Activated CD4-positive, CD25-positive, alpha-beta regulatory T cell treated with anti-CD3 and anti-CD28 coated beads, Interleukin-2, amount 50 U/mL, for 24 hours (primary cell): ENCODE data around the gene QRSL1.
"Not testable (repeated sequence)": the region's sequence is repeated elsewhere in the genome, so short reads cannot be mapped to it uniquely, and the experiment has no call there.

ENCODE experiments used
- ATAC-seq, 2 donors: fragments of 150-1000 bp; cut with Tn5 transposase; one replicate each; pipeline ENCODE4 v1.10.0; 2021; ENCODE audit warnings: mild to moderate bottlenecking in 1 of 2, moderate library complexity in 1 of 2

The QRSL1 gene, protein sequence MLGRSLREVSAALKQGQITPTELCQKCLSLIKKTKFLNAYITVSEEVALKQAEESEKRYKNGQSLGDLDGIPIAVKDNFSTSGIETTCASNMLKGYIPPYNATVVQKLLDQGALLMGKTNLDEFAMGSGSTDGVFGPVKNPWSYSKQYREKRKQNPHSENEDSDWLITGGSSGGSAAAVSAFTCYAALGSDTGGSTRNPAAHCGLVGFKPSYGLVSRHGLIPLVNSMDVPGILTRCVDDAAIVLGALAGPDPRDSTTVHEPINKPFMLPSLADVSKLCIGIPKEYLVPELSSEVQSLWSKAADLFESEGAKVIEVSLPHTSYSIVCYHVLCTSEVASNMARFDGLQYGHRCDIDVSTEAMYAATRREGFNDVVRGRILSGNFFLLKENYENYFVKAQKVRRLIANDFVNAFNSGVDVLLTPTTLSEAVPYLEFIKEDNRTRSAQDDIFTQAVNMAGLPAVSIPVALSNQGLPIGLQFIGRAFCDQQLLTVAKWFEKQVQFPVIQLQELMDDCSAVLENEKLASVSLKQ

DNA sequence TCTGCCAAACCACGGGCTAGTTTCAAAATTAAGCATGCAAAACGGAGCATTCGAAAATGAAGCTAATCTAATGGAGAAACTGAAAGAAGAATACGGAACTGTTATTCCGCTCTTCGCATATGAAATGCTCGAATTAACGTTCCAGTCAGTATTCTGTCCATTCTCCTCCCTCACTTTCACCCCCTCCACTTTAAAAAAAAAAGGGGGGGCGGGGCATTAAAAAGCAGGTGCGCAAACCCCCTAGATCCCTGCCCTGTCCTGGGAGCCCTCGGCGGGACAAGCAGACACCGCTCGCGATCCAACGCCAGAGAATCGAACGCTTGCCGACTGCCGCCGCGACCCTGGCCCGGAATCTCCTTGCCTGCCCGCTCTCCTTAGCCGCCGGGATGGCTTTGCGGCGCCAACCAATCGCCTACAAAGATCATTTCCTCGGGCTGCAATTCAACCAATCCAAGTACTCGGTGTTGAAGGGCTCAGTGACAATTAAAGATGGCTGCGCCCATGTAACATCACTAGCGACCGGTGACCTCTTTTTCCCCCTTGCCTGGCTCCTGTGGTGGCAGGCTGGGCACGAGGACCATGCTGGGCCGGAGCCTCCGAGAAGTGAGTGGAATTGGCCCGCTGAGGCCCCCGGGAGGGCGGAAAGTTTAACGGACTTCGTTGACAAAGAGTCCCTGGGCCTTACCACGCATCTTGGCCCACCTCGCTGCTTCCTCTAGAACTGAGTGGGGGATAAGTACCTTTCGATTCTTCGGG, at the start of gene QRSL1, which contains the start of gene RTN4IP1:
TSS of gene QRSL1 (plus strand) at position 476 of the 756 bp plus-strand sequence. CDS start at position 580, 104 bp downstream.
TSS of gene RTN4IP1 (minus strand) at position 396 of the 756 bp plus-strand sequence. CDS start 477 bp downstream, outside the sequence.
- peak; percentile 94 to 95 for ATAC-seq

DNA sequence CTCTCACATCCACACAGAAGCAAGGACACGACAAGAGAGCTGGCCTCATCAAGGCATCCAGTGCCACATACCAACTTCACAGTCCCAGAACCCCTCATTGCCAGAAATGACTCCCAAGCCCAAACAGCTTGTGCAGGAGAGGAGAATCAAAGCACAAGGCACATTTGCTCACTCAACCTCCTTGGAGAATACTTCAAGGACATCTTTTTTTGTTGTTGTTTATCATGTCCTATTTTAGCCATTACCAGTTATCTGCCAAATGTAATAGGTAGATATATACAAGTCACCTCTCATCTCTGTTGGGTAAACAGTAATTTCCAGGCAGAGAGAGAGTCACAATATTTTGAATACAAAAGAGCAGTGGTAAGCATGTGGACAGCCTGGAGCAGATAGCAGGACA, 47.9 kb upstream of the QRSL1 start:
- no peak for ATAC-seq

DNA sequence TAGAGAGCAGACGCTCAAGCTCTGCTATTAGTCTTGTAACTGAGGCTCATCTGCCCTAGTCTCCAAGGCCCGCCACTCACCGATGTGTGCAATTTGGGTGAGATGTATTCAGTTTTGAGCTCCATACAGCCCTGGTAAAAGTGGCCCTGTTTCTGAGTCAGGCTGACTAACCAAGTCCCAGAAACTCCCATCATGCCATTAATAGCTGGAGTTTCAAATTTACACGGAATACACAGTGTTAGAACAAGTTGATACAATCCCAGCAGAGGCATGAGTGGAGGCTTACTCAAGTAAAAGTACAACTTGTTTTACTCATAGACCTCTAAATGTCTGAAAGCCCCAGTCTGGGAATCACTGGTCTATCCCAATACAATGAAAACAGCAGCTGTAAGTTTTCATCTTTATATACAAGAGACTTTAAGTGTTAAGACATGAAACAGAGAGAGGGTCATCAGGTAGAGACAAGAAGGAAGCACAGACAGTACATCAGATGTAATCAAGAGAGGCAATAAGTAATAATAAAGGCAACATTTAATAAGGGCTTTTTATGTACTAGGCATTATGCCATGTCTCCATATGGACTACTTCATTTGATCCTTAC, 42.5 kb upstream of the QRSL1 start:
- no peak for ATAC-seq

DNA sequence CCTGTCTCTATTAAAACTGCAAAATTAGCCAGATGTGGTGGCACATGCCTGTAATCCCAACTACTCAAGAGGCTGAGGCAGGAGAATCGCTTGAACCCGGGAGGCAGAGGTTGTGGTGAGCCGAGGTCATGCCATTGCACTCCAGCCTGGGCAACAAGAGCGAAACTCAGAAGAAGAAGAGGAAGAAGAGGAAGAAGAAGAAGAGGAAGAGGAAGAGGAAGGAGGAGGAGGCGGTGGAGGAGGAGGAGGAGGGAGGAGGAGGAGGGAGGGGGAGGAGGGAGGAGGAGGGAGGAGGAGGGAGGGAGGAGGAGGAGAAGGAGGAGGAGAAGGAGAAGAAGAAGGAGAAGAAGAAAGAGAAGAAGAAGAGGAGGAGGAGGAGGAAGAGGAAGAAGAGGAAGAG, 40.4 kb upstream of the QRSL1 start:
- not testable (repeated sequence) for ATAC-seq

DNA sequence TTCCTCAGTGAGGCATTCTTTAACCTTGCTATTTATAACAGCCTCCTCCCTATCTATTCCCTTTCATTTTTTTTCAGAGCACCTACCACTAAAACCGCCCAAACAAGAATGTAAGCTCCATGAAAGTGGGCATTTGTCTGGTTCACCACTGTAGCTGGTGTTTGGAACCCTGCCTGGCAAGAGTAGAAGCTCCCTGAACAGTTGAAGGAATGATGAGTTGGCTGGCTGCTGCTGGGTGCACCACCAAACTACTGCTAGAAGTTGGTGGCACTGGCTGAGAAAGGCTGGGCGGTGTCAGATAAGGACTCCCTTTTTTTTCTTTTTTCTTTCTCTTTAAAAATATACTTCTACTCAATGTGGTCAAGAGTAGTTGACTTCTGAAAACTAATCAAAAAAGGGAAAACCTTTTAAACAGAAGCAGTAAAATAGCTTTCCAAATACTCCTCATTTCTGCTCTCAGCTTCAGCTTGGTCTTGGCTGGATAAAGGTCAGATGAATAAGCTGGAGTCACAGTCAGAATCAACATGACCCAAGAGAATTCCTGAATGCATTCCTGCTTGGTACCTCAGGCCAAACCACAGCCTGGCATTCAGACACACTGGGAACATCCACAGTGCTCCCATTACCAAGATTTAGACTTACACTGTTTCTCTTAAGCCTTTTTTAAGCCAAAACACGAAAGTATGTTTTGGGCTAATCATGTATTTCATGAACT, 38.1 kb upstream of the QRSL1 start:
- no peak for ATAC-seq

DNA sequence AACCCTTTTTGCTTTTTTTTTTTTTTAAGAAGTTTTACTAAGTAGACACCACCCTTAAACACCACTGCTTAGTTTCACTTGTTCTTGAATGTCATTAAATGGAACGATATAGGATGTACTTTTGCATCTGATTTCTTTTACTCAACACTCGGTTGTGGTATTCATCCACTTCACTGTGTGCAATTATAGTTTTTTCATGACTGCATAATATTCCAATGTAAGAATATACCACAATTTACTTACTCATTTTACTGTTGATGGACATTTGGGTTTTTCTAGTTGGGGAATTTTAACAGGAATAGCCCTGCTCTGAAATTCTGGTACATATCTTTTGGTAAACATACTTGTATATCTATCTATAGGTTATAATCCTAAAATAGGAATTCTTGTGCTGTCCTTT, 29.9 kb upstream of the QRSL1 start:
- ATAC-seq = no peak

DNA sequence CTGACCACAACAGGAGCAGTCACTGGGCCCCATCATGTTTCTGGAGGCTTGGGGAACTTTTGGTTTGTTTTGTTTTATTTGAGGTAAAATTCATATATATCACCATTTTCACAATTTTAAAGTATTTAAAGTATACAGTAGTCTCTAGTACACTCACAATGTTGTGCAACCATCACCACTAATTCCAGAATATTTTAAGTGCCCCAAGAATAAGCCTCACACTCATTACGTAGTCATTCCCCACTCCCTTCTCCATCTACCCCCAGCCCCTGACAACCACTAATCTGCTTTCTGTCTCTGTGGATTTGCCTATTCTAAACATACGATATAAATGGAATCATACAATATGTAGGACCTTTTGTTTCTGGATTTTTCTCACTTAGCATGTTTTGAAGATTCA, 29.0 kb upstream of the QRSL1 start:
- no peak for ATAC-seq

DNA sequence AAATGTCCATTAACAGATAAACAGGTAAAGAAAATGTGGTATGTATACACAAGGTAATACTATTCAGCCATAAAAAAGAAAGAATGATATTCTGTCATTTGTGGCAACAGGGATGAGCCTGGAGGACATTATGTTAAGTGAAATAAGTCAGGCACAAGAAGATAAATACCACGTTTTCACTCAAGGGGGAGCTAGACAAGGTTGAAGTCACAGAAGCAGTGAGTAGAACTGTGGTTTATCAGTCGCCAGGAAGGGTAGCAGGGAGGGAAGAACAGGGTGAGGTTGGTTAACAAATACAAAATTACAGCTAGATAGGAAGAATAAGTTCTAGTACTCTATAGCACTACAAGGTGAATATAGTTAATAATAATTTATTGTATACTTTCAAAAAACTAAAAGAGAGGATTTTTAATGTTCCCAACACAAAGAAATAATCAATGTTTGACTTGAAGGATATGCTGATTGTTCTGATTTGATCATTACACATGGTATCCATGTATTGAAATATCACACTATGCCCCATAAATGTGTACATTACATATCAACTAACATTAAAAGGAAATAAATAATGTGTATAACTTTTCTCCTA, 21.2 kb upstream of the QRSL1 start:
- ATAC-seq = peak; percentile 51 to 78

DNA sequence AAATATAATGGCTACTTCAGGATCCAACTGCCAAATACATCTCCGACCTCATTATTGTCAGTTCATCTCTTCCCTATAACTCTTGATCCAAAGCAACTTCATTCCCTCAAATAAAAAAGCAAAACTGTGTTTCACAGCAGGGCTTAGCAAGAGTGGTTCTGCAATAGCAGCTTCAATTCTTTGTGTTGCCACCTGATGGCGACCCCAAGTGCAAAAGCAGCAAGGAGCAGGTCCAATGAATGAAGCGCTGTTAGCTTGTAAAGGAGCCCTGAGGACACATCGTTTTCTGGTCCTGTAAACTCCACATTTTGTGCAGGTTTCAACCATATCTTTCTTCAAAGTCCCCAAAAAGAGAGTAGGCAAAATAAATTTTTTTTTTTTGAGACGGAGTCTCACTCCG, 19.7 kb upstream of the QRSL1 start:
- no peak for ATAC-seq

DNA sequence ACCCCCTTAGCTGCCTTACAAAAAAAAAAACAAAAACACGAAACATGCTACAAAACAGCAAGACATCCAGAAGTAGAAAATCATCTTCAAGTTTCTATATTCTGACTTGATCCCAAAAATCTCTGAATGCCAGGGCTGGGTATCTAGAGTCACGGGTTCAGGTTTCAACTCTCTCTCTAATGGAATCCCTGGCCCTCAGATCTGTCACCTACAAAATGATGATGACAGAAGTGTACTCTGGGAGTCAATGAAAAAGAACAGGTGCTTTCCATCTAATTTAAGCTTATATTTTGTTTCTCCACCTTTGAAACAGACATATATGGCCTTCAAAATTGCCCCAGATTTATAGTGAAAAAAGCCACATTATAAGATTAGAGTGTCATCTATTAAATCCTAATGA, 18.3 kb upstream of the QRSL1 start:
- no peak for ATAC-seq

DNA sequence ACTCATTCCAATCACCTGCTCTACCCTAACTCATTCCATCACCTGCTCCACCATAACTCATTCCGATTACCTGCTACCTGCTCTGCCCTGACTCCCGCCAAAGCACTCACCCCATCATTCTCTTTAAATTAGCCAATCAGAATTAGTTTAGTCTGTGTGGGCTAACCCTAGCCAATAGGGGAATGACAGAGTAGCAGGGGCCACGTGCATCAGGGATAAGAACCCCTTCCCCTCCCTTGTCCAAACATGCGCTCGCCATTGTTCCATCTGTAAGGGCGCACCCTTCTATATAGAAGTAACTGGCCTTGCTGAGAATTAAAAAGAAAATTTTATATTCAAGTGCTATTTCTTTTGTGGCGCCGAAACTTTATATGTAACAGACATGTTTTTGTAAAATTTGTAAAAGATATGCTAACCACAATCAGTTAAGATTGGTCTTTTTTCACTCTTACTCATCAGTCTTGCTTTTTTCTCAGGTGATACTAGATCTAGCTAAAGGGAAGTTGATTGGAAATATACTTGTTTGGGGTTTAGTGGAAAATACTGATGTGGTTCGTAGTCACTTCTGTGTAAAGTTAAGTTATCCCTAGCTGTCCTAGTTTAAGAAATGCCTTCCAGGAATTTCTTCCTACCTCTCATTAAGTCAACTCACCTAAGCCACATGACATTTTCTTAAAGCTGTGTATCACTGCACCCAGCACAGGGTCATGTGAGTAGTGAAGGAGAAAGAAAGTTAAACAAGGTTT, 16.5 kb upstream of the QRSL1 start:
- ATAC-seq = peak; percentile 67 to 78

DNA sequence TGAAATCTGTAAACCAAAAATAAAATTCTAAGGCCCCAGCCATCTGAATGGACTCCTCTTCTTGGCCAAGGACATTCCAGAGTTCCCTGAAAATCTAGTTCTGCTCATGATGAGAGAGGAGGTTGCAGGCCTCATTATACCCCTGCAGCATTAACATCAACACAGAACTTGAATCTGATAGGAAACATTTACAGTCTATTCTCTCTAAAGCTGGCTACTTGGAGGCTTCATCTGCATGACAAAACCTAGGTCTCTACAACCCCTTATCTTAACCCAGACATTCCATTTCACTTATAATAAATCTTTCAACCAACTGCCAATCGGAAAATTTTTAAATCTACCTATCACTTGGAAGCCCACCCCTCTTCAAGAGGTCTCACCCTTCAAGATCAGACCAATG, 15.8 kb upstream of the QRSL1 start:
- no peak for ATAC-seq

DNA sequence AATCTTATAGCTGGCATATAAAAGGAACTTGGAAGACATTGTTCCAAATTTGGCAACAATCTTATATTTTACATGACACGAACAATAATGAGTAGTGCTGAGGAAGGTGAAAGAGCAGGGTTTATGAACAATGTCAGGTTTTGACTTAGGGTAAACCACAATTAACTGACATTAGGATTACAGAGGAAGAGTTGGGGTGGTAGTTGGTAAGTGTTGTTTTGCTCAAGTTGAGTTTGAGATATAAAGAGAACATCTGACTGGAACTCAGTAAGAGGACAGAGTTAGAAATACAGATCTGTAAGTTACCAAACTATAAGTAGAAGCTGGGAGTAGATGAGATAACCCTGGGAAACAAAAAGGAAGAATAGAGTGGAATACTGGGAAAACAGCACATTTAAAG, 15.2 kb upstream of the QRSL1 start:
- peak in 1 of 2 donors; percentile 28 for ATAC-seq

DNA sequence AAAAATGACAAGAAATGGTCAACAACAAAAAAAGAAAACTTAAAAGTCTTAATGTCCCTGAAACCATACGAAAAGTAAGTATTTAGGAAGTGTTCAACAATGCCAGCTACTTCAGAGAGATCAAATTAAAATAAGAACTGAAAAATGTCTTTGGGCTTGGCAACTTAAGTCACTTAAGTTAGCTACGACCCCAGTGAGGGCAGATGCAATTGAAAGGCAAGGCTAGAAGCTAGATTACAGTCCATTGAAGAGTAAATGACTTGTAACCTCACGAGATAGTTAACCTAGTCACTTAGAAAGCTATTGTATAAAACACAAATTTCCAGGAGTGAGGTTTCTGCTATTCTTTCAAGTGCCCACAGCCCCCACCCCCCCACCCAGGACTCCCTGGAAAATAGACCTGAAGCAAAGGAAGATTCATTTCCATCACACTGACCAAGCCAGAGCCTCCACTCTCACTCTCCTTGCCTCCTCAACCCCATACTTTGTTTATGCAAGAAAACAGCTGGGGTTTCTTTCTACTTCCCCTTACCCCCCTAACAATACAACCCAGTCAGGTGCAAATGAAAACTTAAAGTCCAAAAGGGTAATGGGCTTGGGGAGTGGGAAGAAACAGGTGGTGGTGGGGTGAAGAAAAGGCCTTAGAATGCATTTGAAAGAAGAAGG, 14.7 kb upstream of the QRSL1 start:
- no peak for ATAC-seq

DNA sequence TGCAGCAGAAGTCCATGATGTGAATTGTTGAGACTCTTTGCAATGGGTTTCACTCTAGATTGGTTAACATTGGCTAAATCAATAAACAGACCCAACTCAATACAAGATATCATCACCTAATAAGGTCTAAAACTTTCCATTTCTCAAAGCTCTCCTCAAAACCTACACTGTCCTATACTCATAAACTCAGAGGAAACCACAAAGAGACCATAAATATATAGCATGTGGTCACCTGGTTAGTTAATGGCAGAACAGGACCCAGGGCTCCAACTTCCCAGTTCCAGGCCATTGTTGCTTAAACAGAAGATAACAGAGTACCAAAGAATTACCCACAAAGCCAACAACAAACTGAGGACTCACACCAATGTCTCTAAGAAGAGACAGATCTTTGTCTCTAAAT, 12.1 kb upstream of the QRSL1 start:
- no peak for ATAC-seq

DNA sequence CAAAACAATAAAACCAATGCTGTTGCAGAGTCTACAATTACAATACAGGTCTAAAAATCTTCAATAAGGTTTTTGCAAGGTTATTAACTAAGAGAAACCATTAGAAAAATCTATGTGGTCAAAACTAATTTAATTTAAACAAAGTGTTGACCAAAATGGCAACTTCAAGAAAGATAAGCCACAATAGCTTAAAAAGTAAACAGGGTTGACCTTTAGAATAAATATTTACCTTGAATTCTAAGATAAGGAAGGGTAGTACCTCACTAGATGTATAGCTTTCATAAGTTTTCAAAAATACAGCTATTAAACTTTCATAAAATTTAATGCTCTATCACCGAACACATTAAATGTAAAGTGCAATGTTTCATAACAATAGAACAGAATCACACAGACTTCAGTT, 11.5 kb upstream of the QRSL1 start:
- no peak for ATAC-seq

DNA sequence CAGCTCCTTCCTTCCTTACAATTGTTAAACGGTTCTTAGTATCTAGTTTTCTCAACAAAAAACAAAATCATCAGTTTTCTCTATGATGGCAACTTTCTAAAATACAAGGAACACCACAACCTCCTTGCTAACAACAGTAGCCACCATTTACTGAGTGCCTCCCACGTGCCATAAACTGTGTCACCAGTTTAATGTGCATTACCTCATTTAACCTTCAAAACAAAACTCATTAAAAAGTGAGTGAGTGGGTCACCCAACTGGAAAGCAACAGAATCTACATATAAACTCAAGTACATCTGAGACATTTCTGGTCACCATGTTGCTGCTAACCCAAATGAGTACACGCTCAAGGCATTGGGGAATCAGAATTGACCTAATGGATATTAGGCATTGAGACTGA, 11.1 kb upstream of the QRSL1 start:
- ATAC-seq = no peak

DNA sequence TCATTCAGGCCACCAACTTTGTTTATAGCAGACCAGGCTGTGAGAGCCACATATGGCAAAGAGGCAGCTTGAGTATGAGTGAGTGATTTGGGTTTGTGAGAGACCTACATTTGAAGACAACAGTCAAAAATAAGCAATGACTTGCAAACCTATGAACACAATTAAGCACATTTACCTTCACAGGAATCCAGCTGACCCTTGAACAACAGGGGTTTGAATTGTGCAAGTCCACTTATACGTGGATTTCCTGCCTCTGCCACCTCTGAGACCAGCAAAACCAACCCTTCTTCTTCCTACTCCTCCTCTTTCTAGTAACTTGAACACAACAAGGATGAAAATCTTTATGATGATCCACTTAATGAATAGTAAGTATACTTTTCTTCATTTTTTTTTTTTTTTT, 10.2 kb upstream of the QRSL1 start:
- ATAC-seq = no peak

DNA sequence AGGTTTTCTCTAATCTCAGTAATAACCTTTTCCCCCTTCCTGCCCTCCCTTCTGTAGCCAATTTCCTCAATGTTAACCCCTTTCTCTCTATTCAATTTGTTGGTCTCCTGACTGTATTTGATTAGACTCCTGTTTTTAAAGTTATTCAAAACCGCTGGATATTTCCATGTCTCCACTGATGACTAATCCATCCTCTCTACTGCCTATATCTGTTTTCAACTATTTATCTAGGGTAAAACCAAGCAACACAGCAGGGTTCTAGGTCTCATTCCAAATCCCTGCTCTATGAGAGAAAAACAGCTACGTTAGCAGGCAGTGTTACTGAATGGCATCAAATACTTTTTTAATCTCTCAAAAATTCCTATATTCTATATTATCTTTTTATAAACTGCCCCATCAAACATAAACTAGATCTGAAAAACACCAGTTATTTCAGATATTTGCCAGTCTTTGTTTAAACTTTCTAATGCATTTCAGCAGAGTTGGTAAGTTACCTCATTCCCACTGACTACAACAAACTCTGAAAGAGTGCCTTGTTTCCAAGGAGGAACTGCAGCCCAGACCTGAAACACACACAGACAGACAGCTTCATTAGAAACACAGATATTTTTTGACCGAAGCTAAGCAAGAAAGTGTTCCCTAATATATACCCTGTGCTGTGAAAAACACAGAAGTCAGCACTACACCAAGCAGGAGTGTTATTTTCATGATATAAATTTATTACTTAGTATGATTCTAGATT, 8.3 kb upstream of the QRSL1 start:
- no peak for ATAC-seq

DNA sequence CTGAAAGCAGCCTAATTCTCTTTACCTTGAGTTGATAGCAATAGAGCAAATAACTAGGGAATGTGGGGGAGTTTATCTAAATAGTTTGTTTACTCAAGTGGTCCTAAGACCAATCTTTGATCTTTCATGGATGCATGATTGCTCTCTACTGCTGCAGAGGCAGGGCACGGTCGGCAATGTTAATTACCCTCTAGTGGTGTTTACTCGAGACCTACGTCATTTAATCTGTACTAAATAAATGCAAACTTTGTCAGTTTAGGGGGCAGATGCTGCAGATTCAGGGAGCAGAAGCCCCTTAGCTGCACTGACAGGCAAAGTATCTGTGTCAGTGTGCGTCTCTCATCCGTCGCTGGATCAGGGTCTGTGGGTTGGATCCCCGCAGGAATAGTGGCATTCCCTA, 7.0 kb upstream of the QRSL1 start:
- no peak for ATAC-seq
